Adrenal gland (tissue), 19 donors: ENCODE results near the gene HLCS. TPM values are rescaled to one million over a fixed set of nuclear protein-coding genes. Genes with fewer than 3 reads are reported as not detected.

Experiments used
- DNase-seq, 7 donors: peaks; one replicate each; pipeline ENCODE4 v3.0.0-alpha.2; 2019 to 2020
- H3K27ac ChIP-seq, 5 donors: fragments of 200-600 bp; sonication (generic) in 4 of 5; 1 replicate in 3 of 5; 2 replicates in 2 of 5; pipeline versions ENCODE4 v1.5.1 to v1.8.0; 2016 to 2020; ENCODE audit warnings: mild to moderate bottlenecking in 1 of 5
- H3K27me3 ChIP-seq: fragments of 200-600 bp; 2 replicates; pipeline ENCODE4 v1.8.0; 2021
- H3K36me3 ChIP-seq, 2 donors: fragments of 200-600 bp; replicated peaks in 1 of 2; 1 replicate in 1 of 2; 2 replicates in 1 of 2; pipeline versions ENCODE4 v1.5.1 to v1.8.0; 2018 to 2022
- H3K4me1 ChIP-seq, 2 donors: fragments of 200-600 bp; replicated peaks in 1 of 2; 1 replicate in 1 of 2; 2 replicates in 1 of 2; pipeline versions ENCODE4 v1.5.1 to v1.8.0; 2018 to 2021
- H3K4me3 ChIP-seq, 4 donors: fragments of 200-600 bp; sonication (generic) in 3 of 4; one replicate each; pipeline ENCODE4 v1.5.1; 2016 to 2018
- H3K9me3 ChIP-seq, 3 donors: fragments of 200-600 bp; sonication (generic) in 1 of 3; replicated peaks in 1 of 3; 1 replicate in 2 of 3; 2 replicates in 1 of 3; pipeline versions ENCODE4 v1.5.1 to v1.8.0; 2016 to 2021
- POLR2A ChIP-seq, 2 donors: fragments of 450-650 bp; IDR thresholded peaks; one replicate each; pipeline ENCODE4 v1.6.1; 2017; ENCODE audit warnings: antibody characterized with exemption in 2 of 2, mild to moderate bottlenecking in 2 of 2, moderate library complexity in 1 of 2
- WGBS, 4 donors: extraction: QIAGEN DNeasy Blood & Tissue Kit in 2 of 4; methylation state at CpG; one replicate each; pipeline versions ENCODE4 v1.1.5 to v1.1.7; 2013 to 2017; 5-methylcytosine and 5-hydroxymethylcytosine counted together
- intact Hi-C, 2 donors: fragments of 100-400 bp; cut with DNase I; formaldehyde crosslinking; loops; one replicate each; pipeline versions ENCODE4 v1.14.1 to v1.15.0; 2022 to 2023
- long read RNA-seq, 10 donors: library from polyadenylated mRNA in 3 of 10; unstranded in 2 of 10; stranded (forward) in 1 of 10; transcript quantifications; one replicate each; pipeline ENCODE4 v2.0.0 and lab custom pipeline, GENCODE V29; 2021 to 2026
- polyA plus RNA-seq, 3 donors: library from polyadenylated mRNA; stranded (reverse); fragments of 200-250 nt in 2 of 3; fragments of 350-450 nt in 1 of 3; fragmentation: Illumina TruSeq in 1 of 3; extraction: RNeasy Lipid Tissue Mini Kit (QIAGEN cat#74804) in 1 of 3; gene quantifications; one replicate each; pipeline ENCODE4 v1.2.3, GENCODE V29; 2013 to 2014
- total RNA-seq, 9 donors: library from RNA; depleted of rRNA in 4 of 9; stranded (reverse); fragments of >200 nt in 4 of 9; fragments of 120-200 nt in 1 of 9; fragmentation: NEBNext Ultra II Directional in 1 of 9; extraction: Animal tissue kit (Norgen Biotek cat#: 25700) in 1 of 9; gene quantifications; one replicate each; pipeline versions ENCODE4 v1.1.0 to v1.2.4, GENCODE V29; 2013 to 2023
- TF ChIP-seq, protein P1 (sequence below), 6 experiments: fragments of 450-650 bp in 4 of 6; fragments of 200-600 bp in 2 of 6; sonication (generic) in 1 of 6; IDR thresholded peaks; 1 replicate in 5 of 6; 2 replicates in 1 of 6; pipeline versions ENCODE4 v1.5.1 to v1.8.0; 2016 to 2021; ENCODE audit warnings: antibody characterized with exemption in 6 of 6, mild to moderate bottlenecking in 2 of 6, moderate library complexity in 1 of 6
- donor health status: healthy with polysubstance abuse.
- donor health status: Bipolar disorder and iron deficiency.
- donor health status: DM: yes; HTN: yes; CAD: no.
- donor health status: DM: no; HTN: no; CAD: no.
- donor health status: DM: no; HTN: no; CAD: no.
- donor health status: DM: yes; HTN: yes; CAD: no.

HLCS gene
- 10 to 100 TPM; 13.3 to 34.4 (median 20.5) TPM for total RNA-seq
- 10 to 100 TPM in 1 of 3 donors, 1 to 10 TPM in 2; 4.4 to 18.3 (median 6.4) TPM for polyA plus RNA-seq
- long read RNA-seq, donor 1, result 0 reads
- long read RNA-seq, donor 2, result 0 reads
- long read RNA-seq, donor 3, result 0 reads
- long read RNA-seq, donor 4, partial matches to known transcripts, result 0 of 4 reads
- long read RNA-seq, donor 4, other reads (novel, unspliced or antisense), result 4 of 4 reads
- long read RNA-seq, donor 5, full-length matches to known transcripts, result 1 of 23 reads
- long read RNA-seq, donor 5, partial matches to known transcripts, result 1 of 23 reads
- long read RNA-seq, donor 5, other reads (novel, unspliced or antisense), result 21 of 23 reads
- long read RNA-seq, donor 6, full-length matches to known transcripts, result 1 of 4 reads
- long read RNA-seq, donor 6, partial matches to known transcripts, result 0 of 4 reads
- long read RNA-seq, donor 6, other reads (novel, unspliced or antisense), result 3 of 4 reads
- long read RNA-seq, donor 7, result 0 reads
- long read RNA-seq, donor 8, result 0 reads
- long read RNA-seq, donor 9, result 0 reads
- long read RNA-seq, donor 10, result 0 reads

DNA sequence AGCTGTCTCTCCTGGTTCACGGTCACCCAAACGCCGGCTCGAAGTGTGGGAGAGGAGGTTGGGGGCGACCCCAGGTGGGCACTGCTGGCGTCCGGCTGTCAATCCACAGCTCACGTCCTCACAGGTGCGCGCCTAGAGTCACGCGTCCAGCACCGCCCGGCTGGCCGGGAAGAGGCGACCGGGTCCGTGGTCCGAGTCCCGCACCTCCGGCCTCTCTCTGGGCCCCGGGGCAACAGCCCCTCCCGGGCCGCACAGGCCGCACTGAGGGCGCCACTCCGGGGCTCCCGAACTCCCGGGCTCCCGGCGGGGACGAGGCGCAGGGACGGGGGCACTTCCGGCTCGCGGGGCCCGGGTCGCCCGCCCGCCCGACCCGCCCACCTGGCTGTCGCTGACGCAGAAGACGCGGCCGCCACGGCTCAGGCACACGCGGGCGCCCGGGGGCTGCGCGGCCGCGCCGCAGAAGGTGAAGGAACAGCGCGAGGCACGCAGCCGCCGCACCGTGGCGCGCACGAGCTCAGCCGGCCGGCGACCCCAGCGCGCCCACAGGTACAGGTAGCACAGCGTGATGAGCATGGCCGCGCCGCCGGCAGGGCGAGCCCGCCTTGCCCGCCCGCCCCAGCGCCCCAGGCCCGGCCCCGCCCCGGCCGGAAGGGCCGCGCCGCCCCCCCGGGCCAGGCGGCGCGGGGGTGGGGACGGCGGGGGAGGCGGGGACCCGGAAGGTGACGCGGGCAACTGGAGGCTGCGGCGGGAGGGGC is at the start of gene HLCS:
TSS of gene HLCS (minus strand) at position 604 of the 755 bp plus-strand sequence. CDS start at position 573, 31 bp downstream.
- peak within 1 kb of the TSS in 3 of 4 donors; percentile 33 to 82 (median 72) for H3K4me3 ChIP-seq
- peak within 1 kb of the TSS in 4 of 5 donors; percentile 70 to 91 (median 79) for H3K27ac ChIP-seq
- H3K36me3 ChIP-seq, result peaks cover 0 to under 1% of the 10 kb centered on the region in 2 donors
- peak; percentile 63 to 76 (median 69) for DNase-seq
- H3K4me1 ChIP-seq, result peaks cover 0 to 17% of the 10 kb centered on the region in 2 donors
- peak; percentile 50 to 71 for TF ChIP-seq POLR2A (IDR thresholded peaks at IDR 0.05)
- TF ChIP-seq, protein P1, sequence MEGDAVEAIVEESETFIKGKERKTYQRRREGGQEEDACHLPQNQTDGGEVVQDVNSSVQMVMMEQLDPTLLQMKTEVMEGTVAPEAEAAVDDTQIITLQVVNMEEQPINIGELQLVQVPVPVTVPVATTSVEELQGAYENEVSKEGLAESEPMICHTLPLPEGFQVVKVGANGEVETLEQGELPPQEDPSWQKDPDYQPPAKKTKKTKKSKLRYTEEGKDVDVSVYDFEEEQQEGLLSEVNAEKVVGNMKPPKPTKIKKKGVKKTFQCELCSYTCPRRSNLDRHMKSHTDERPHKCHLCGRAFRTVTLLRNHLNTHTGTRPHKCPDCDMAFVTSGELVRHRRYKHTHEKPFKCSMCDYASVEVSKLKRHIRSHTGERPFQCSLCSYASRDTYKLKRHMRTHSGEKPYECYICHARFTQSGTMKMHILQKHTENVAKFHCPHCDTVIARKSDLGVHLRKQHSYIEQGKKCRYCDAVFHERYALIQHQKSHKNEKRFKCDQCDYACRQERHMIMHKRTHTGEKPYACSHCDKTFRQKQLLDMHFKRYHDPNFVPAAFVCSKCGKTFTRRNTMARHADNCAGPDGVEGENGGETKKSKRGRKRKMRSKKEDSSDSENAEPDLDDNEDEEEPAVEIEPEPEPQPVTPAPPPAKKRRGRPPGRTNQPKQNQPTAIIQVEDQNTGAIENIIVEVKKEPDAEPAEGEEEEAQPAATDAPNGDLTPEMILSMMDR (IDR thresholded peaks at IDR 0.05), result peak in 2 of 6 experiments; percentile 13 to 31
- WGBS, 4 donors, result 0 to 3% (median 1%) methylated on average over 9 to 101 of the region's 101 CpGs
- no peaks in the 10 kb centered on the region for H3K27me3 ChIP-seq
- intact Hi-C loops, result no loop called here
- H3K9me3 ChIP-seq, result no peaks in the 10 kb centered on the region

DNA sequence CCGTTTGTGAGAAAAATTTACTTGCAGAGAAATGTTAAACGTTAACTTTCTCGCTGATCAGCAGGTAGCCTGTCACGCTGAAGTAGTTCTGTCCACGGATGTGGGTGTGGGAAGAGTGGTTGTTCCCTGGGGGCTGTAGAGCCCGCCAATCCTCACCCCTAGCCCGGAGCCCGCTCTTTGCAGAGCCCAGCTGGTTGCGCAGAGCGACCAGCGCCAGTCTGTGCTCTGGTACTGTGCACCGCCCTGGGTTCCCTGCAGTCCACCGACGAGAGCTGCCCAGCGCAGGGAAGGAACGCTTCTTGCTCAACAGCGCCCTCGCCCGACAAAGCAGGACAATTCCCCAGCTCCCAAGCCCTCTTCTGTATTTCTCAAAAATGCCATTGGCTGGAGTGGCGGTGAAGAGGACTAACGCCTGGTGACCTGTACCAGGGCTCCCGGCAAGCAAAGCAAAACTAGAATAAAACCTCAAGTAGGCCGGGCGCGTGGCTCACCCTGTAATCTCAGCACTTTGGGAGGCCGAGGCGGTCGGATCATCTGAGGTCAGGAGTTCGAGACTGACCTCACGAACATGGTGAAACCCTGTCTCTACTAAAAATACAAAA is 43.4 kb upstream of the HLCS start:
- Histone ChIP-seq H3K36me3 (no peaks in the 10 kb centered on the region), H3K4me3 (peak overlapping the region in 1 of 4 donors; percentile 46), H3K4me1 (peaks cover 10 to 12% of the 10 kb centered on the region in 2 donors), H3K27me3 (peaks cover 25% of the 10 kb centered on the region), H3K9me3 (no peaks in the 10 kb centered on the region), H3K27ac (no peak overlapping the region)
- peak in 1 of 2 donors; percentile 52 for TF ChIP-seq POLR2A (IDR thresholded peaks at IDR 0.05)
- TF ChIP-seq, protein P1 (IDR thresholded peaks at IDR 0.05), result peak; percentile 83 to 91 (median 85)
- intact Hi-C loops, result no loop called here
- peak; percentile 86 to 92 (median 89) for DNase-seq
- 3 to 12% (median 11%) methylated on average over 24 to 30 of the region's 30 CpGs for WGBS, 4 donors

DNA sequence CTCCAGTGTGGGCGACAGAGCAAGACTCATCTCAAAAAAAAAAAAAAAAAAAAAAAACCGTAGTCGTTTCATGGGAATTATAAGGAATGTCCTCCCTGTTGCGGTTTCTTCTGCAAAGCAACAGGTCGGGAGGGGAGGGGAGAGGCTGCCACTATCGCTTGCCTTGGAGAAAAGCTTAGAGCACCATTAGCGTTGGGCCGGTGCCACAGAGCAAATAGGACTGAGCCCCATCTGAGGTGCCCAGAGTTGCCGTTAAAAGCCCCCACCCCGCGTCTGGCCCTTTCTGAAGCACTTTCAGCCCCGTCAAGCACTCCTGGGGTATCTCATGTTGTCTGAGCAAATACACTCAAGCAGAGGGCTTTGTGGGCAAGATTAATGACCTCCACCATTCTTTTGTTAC is 42.3 kb upstream of the HLCS start:
- Histone ChIP-seq H3K27ac (no peak overlapping the region), H3K4me1 (peaks cover 10 to 12% of the 10 kb centered on the region in 2 donors), H3K36me3 (no peaks in the 10 kb centered on the region), H3K27me3 (peaks cover 25% of the 10 kb centered on the region), H3K4me3 (no peak overlapping the region), H3K9me3 (no peaks in the 10 kb centered on the region)
- intact Hi-C loops, result no loop called here
- no peak for TF ChIP-seq POLR2A (IDR thresholded peaks at IDR 0.05)
- TF ChIP-seq, protein P1 (IDR thresholded peaks at IDR 0.05), result no peak
- DNase-seq, result peak in 1 of 7 donors; percentile 48
- WGBS, 4 donors, result 75 to 91% (median 83%) methylated on average over 12 of the region's 12 CpGs
